ENCODE results near the gene APOO. TPM values are rescaled to one million over a fixed set of nuclear protein-coding genes. Genes with fewer than 3 reads are reported as not detected.

Gene APOO
- total RNA-seq, 1 donor from 2014 or later, result 36.2 TPM

DNA sequence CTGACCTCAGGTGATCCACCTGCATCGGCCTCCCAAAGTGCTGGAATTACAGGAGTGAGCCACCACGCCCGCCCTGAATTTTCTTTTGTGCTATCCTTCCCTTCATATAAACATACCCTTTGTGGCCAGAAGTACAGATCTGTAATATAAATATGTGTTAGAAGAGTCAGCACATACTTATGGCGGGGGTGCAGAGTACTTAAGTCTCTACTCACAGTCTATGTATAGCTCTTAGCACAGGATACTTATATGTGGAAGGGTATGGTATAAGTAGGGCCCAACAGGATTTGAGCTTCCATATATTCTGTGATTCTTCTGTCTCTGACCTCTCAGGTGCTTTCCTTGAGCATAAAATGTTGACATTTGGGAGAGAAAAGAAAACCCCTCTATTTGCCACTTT is 18.3 kb upstream of the APOO start:
- no peak for TF ChIP-seq CTCF (IDR thresholded peaks at IDR 0.05; ENCODE audit: partially characterized antibody, unreplicated experiment)
- Mint-ChIP-seq H3K9me3 (ENCODE audit: unreplicated experiment) (no peaks in the 10 kb centered on the region), H3K36me3 (ENCODE audit: unreplicated experiment) (no peaks in the 10 kb centered on the region), H3K4me1 (ENCODE audit: low read depth, unreplicated experiment) (no peaks in the 10 kb centered on the region), H3K27me3 (ENCODE audit: unreplicated experiment) (no peaks in the 10 kb centered on the region), H3K4me3 (ENCODE audit: unreplicated experiment) (no peak overlapping the region), H3K27ac (ENCODE audit: unreplicated experiment) (no peak overlapping the region)
- no peak for DNase-seq

GRCh38 chrX:23919706-23920320 is 12.1 kb upstream of the APOO start:
- Mint-ChIP-seq H3K9me3 (ENCODE audit: unreplicated experiment) (no peaks in the 10 kb centered on the region), H3K36me3 (ENCODE audit: unreplicated experiment) (peaks cover 9% of the 10 kb centered on the region), H3K4me1 (ENCODE audit: low read depth, unreplicated experiment) (no peaks in the 10 kb centered on the region), H3K27ac (ENCODE audit: unreplicated experiment) (no peak overlapping the region), H3K27me3 (ENCODE audit: unreplicated experiment) (no peaks in the 10 kb centered on the region), H3K4me3 (ENCODE audit: unreplicated experiment) (no peak overlapping the region)
- DNase-seq, result no peak
- no peak for TF ChIP-seq CTCF (IDR thresholded peaks at IDR 0.05; ENCODE audit: partially characterized antibody, unreplicated experiment)

DNA sequence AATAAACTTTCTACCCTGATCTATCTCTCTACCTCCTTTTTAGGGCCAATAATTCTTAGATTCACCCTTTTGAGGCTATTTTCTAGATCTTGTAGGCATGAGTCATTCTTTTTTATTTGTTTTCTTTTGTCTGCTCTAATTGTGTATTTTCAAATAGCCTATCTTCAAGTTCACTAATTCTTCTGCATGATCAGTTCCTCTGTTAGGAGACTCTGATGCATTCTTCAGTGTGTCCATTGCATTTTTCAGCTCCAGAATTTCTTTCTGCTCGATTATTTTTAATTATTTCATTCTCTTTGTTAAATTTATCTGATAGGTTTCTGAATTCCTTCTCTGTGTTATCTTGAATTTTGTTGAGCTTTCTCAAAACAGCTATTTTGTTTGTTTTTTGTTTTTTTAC is 11.4 kb upstream of the APOO start:
- no peak overlapping the region for H3K27ac Mint-ChIP-seq (ENCODE audit: unreplicated experiment)
- H3K36me3 Mint-ChIP-seq (ENCODE audit: unreplicated experiment), result peaks cover 9% of the 10 kb centered on the region
- no peaks in the 10 kb centered on the region for H3K27me3 Mint-ChIP-seq (ENCODE audit: unreplicated experiment)

GRCh38 chrX:23911126-23911835 is 3.5 kb upstream of the APOO start:
- H3K27me3 Mint-ChIP-seq (ENCODE audit: unreplicated experiment), result peaks cover 4% of the 10 kb centered on the region
- DNase-seq, result no peak
- TF ChIP-seq CTCF (IDR thresholded peaks at IDR 0.05; ENCODE audit: partially characterized antibody, unreplicated experiment), result no peak
- no peaks in the 10 kb centered on the region for H3K4me1 Mint-ChIP-seq (ENCODE audit: low read depth, unreplicated experiment)
- no peaks in the 10 kb centered on the region for H3K9me3 Mint-ChIP-seq (ENCODE audit: unreplicated experiment)
- H3K4me3 Mint-ChIP-seq (ENCODE audit: unreplicated experiment), result no peak overlapping the region
- H3K27ac Mint-ChIP-seq (ENCODE audit: unreplicated experiment), result no peak overlapping the region
- no peaks in the 10 kb centered on the region for H3K36me3 Mint-ChIP-seq (ENCODE audit: unreplicated experiment)

More for the DNA sequence above, 11.4 kb upstream of the APOO start:
- DNase-seq, result no peak
- TF ChIP-seq CTCF (IDR thresholded peaks at IDR 0.05; ENCODE audit: partially characterized antibody, unreplicated experiment), result no peak
- no peaks in the 10 kb centered on the region for H3K9me3 Mint-ChIP-seq (ENCODE audit: unreplicated experiment)
- no peak overlapping the region for H3K4me3 Mint-ChIP-seq (ENCODE audit: unreplicated experiment)
- H3K4me1 Mint-ChIP-seq (ENCODE audit: low read depth, unreplicated experiment), result no peaks in the 10 kb centered on the region

All from glutamatergic neuron (in vitro differentiated cells).